Uterus (tissue), 4 donors: ENCODE measurements around the gene AUTS2. TPM values are rescaled to one million over a fixed set of nuclear protein-coding genes. Genes with fewer than 3 reads are reported as not detected.

Experiments used
- DNase-seq, 2 donors: peaks; one replicate each; pipeline ENCODE4 v3.0.0-alpha.2; 2019 to 2020
- H3K27ac ChIP-seq, 2 donors: fragments of 200-600 bp; sonication (generic); 1 replicate in 1 of 2; 2 replicates in 1 of 2; pipeline ENCODE4 v1.5.1; 2016 to 2018
- H3K27me3 ChIP-seq, 2 donors: fragments of 200-600 bp; sonication (generic); one replicate each; pipeline ENCODE4 v1.5.1; 2018 to 2019; ENCODE audit warnings: control low read depth in 1 of 2
- H3K36me3 ChIP-seq, 2 donors: fragments of 200-600 bp; sonication (generic); one replicate each; pipeline ENCODE4 v1.5.1; 2019; ENCODE audit warnings: control low read depth in 1 of 2
- H3K4me1 ChIP-seq, 2 donors: fragments of 200-600 bp; sonication (generic); one replicate each; pipeline ENCODE4 v1.5.1; 2018 to 2019; ENCODE audit warnings: control low read depth in 1 of 2
- H3K4me3 ChIP-seq, 2 donors: fragments of 200-600 bp; sonication (generic); 1 replicate in 1 of 2; 2 replicates in 1 of 2; pipeline ENCODE4 v1.5.1; 2018 to 2019; ENCODE audit warnings: mild to moderate bottlenecking in 1 of 2
- H3K9me3 ChIP-seq, 2 donors: fragments of 200-600 bp; sonication (generic); one replicate each; pipeline ENCODE4 v1.5.1; 2019; ENCODE audit warnings: control low read depth in 1 of 2
- CTCF ChIP-seq, 4 experiments: fragments of 200-600 bp in 2 of 4; fragments of 450-650 bp in 2 of 4; sonication (generic) in 2 of 4; IDR thresholded peaks; one replicate each; pipeline ENCODE4 v1.5.1; 2016 to 2019; ENCODE audit warnings: antibody characterized with exemption in 4 of 4, mild to moderate bottlenecking in 2 of 4, moderate library complexity in 1 of 4
- POLR2A ChIP-seq, 2 donors: fragments of 450-650 bp; IDR thresholded peaks; one replicate each; pipeline ENCODE4 v1.6.1; 2016; ENCODE audit warnings: antibody characterized with exemption in 2 of 2, mild to moderate bottlenecking in 1 of 2, moderate library complexity in 1 of 2
- intact Hi-C: fragments of 100-400 bp; cut with DNase I; formaldehyde crosslinking; loops from one replicate; pipeline ENCODE4 v1.15.1; 2023; ENCODE audit warnings: low total_unique reads
- total RNA-seq, 4 donors: library from RNA; depleted of rRNA in 3 of 4; stranded (reverse); fragments of >200 nt in 3 of 4; gene quantifications; one replicate each; pipeline versions ENCODE4 v1.1.0 to v1.2.4, GENCODE V29; 2014 to 2023
- donor health status: DM: yes; HTN: yes; CAD: no.

The AUTS2 gene
- total RNA-seq, 4 donors from 2014 or later, result 10.5 to 58.2 (median 30.0) TPM

DNA sequence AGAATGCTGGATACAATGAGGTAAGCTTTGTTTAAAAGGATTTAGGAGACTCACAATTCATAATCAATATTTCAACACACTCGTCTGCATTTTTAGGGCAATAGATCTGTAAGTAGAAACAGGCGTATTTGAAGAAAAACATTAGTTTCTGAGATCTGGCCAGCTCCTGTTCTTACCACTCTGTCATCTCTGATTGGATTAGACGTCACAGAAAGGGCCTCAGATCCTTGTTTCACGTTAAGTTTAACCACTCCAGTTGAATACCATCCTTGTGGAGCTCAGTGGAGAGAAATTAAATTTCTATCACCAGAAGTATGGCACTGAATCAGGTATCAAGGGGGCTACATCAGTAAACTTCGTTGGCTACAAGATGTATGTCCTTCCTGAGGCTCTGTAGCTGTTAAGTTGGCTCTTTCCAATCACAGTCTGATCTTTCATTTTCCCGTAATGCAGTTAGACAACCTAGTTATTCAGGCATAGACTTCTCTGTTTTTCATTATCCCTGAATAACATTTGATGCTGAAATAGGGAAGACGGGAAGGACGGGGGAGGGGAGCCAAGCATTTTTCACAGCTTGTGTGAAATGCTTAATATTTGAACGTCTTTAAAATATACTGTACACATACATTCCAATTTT lies 874.4 kb downstream of the AUTS2 start:
- Histone ChIP-seq H3K9me3 (no peaks in the 10 kb centered on the region), H3K36me3 (no peaks in the 10 kb centered on the region), H3K27ac (no peak overlapping the region), H3K4me1 (no peaks in the 10 kb centered on the region), H3K4me3 (no peak overlapping the region), H3K27me3 (no peaks in the 10 kb centered on the region)
- DNase-seq, result no peak
- intact Hi-C loops, result no loop called here
- TF ChIP-seq CTCF (IDR thresholded peaks at IDR 0.05) (no peak), POLR2A (IDR thresholded peaks at IDR 0.05) (no peak)

DNA sequence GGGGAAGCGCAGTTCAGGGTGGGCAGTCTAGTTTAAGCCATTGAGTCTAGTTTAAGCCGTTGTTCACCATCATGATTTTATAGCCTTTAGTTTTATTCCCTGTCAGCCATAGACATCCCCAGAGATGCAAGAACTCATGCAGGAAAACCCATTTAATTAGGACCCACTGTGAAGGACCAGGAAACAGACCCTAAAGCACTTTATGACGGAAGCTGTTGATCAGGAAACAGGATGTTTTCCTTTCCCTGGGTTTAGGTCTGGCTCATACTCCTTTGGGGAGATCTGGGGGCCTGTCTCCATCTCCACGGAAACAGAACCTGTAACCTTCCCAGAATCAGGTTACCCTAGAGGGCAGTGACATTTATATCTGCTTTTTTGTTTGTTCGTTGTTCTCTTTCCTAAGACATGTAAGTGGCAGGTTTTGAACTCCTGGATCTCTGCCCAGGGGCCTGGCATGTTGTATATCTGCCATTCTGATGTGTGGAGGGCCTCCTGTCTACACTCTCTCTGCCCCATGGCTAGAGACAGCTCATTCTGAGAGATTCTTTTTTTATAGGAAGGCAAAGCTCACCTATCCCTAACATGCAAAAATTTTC lies 876.5 kb downstream of the AUTS2 start:
- H3K4me3 ChIP-seq, result no peak overlapping the region
- no peaks in the 10 kb centered on the region for H3K9me3 ChIP-seq
- intact Hi-C loops, result no loop called here
- DNase-seq, result no peak
- no peaks in the 10 kb centered on the region for H3K4me1 ChIP-seq
- no peaks in the 10 kb centered on the region for H3K27me3 ChIP-seq
- no peaks in the 10 kb centered on the region for H3K36me3 ChIP-seq
- TF ChIP-seq CTCF (IDR thresholded peaks at IDR 0.05) (no peak), POLR2A (IDR thresholded peaks at IDR 0.05) (no peak)
- H3K27ac ChIP-seq, result no peak overlapping the region

DNA sequence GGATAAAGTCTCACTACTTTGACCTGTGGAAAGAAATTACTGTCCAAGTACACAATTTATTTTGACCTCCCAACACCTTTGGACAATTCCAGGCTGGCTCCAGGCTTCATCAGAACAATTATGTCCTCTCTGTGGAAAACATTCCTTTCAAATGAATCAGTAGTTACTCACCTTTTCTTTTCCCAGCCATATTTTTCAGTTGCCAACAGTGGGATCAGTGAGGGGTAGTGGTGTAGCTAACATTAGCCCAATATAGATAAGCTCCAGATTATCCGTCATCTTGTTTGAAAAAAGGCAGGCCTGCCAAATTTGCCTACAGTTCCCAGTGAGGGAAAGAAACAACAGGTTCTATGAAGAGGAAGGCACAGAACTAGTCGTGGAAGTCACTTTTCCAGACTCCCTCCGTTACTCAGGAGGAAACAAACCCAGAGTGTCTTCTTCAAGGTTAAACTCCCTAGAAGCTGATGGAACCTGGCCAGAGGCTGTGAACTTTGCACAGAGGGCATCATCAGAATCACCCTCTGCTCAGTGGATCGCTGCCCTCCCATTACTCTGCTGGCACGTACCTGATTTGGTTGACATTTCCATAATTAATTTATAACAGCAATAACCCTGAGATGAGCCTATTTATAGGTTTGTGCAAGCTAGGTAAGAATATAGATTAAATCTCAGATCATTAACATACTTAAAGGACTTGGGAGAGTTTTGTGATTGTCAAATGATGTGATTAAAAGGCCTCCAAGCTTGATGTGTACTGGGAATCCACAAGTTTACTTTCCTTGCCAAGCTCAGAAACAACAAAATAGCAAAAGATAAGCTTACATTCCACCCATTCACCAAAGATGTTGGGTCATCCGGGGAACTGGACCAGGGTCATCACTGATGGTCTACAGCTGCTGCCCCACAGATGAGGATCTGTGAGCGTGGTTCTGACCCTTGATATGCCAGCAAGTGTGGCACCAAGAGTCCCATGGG lies 879.0 kb downstream of the AUTS2 start:
- Histone ChIP-seq H3K4me1 (no peaks in the 10 kb centered on the region), H3K9me3 (no peaks in the 10 kb centered on the region), H3K36me3 (no peaks in the 10 kb centered on the region), H3K27ac (no peak overlapping the region), H3K4me3 (no peak overlapping the region), H3K27me3 (no peaks in the 10 kb centered on the region)
- intact Hi-C loops, result no loop called here
- no peak for TF ChIP-seq CTCF (IDR thresholded peaks at IDR 0.05)
- no peak for TF ChIP-seq POLR2A (IDR thresholded peaks at IDR 0.05)
- no peak for DNase-seq

DNA sequence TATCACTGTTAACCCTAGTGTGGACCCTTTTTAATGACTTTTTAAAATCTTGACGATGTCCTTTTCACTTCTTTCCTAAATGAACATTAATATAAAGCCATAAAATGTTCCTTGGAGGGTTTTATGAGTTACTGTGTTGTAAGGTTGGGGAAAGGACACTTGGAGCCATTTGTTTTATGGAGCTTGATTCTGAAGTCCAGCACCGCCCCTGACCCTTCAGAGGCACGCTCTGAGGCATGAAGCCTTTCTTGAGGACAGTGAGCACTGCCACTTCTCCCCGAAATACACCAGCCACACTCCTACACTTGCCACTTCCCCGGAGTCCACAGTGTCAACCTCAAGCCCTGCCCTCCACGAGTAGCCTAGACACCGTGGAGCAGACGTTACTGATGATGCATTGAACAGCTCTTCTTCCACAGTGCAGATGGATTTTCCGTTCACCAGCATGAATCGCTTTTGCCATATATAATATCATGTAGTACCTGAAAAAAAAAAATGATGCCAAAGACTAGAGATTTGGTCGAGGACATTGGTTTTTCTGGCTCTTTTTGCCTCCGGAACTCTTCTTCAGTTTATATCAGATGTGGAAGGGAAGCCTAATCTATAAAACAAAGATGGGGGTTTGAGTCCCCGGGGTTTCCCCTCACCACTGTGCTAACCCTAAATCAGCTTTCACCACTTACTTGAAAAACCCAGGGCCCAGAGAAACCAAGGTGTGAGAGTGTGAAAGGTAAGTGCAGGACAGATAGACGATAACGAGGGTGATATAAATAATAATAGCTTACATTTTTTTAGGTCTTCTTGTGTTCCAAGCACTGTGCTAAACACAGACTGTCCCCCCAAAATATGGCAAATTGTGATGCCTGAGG lies 881.1 kb downstream of the AUTS2 start:
- no peaks in the 10 kb centered on the region for H3K9me3 ChIP-seq
- no peak overlapping the region for H3K27ac ChIP-seq
- H3K36me3 ChIP-seq, result no peaks in the 10 kb centered on the region
- H3K4me3 ChIP-seq, result no peak overlapping the region
- H3K4me1 ChIP-seq, result no peaks in the 10 kb centered on the region
- no peaks in the 10 kb centered on the region for H3K27me3 ChIP-seq
- DNase-seq, result no peak
- TF ChIP-seq CTCF (IDR thresholded peaks at IDR 0.05) (no peak), POLR2A (IDR thresholded peaks at IDR 0.05) (no peak)
- intact Hi-C loops, result no loop called here
